Bronchial epithelial cell (primary cell): ENCODE results near the gene ZBTB17. TPM values are rescaled to one million over a fixed set of nuclear protein-coding genes. Genes with fewer than 3 reads are reported as not detected.

Source experiments
- DNase-seq: peaks from one replicate; pipeline ENCODE4 v3.0.0-alpha.2; 2010; ENCODE audit warnings: low read depth
- FAIRE-seq: peaks from 2 replicates; lab custom pipeline; 2011; peaks lifted over from hg19 to GRCh38; lab: Jason Lieb, UNC
- H3K27me3 ChIP-seq: 2 replicates; pipeline ENCODE4 v1.5.1; 2011; ENCODE audit warnings: low read length; ENCODE audit not compliant: control insufficient read depth, insufficient read depth
- H3K36me3 ChIP-seq: 2 replicates; pipeline ENCODE4 v1.5.1; 2011; ENCODE audit warnings: low read length; ENCODE audit not compliant: control insufficient read depth, insufficient read depth
- H3K4me3 ChIP-seq: 2 replicates; pipeline ENCODE4 v1.5.1; 2011; ENCODE audit warnings: mild to moderate bottlenecking, low read depth, low read length, control low read depth
- CTCF ChIP-seq: IDR thresholded peaks from 2 replicates; pipeline ENCODE4 v1.5.1; 2011; ENCODE audit warnings: mild to moderate bottlenecking, moderate library complexity, low read length, control low read depth, inconsistent platforms; ENCODE audit not compliant: insufficient read depth, severe bottlenecking
- total RNA-seq: library from RNA; depleted of rRNA; stranded (reverse); fragments of >200 nt; gene quantifications from 2 replicates; pipeline ENCODE4 v1.2.1, GENCODE V29; 2014

ZBTB17 gene
- total RNA-seq, 1 donor from 2014 or later, result 33.7 TPM

- Histone ChIP-seq H3K4me3 (no peak overlapping the region), H3K27me3 (no peaks in the 10 kb centered on the region), H3K36me3 (peaks cover 16% of the 10 kb centered on the region)
- DNase-seq, result no peak
- FAIRE-seq, result no peak
- TF ChIP-seq CTCF, result no peak
These were observed 2.1 kb downstream of the ZBTB17 start for GRCh38 chr1:15973772-15974171.

- no peak for TF ChIP-seq CTCF
- DNase-seq, result no peak
- peaks cover 21% of the 10 kb centered on the region for H3K36me3 ChIP-seq
- no peak overlapping the region for H3K4me3 ChIP-seq
- no peak for FAIRE-seq
- H3K27me3 ChIP-seq, result no peaks in the 10 kb centered on the region
These were observed 3.5 kb downstream of the ZBTB17 start for GRCh38 chr1:15972409-15972808.

GRCh38 chr1:15970911-15971310 is 5.0 kb downstream of the ZBTB17 start:
- DNase-seq, result no peak
- no peak for FAIRE-seq
- no peak for TF ChIP-seq CTCF
- H3K27me3 ChIP-seq, result no peaks in the 10 kb centered on the region
- H3K36me3 ChIP-seq, result peaks cover 21% of the 10 kb centered on the region
- no peak overlapping the region for H3K4me3 ChIP-seq

GRCh38 chr1:15969321-15969880 is 6.5 kb downstream of the ZBTB17 start:
- peaks cover 21% of the 10 kb centered on the region for H3K36me3 ChIP-seq
- no peak for TF ChIP-seq CTCF
- no peak for FAIRE-seq

DNA sequence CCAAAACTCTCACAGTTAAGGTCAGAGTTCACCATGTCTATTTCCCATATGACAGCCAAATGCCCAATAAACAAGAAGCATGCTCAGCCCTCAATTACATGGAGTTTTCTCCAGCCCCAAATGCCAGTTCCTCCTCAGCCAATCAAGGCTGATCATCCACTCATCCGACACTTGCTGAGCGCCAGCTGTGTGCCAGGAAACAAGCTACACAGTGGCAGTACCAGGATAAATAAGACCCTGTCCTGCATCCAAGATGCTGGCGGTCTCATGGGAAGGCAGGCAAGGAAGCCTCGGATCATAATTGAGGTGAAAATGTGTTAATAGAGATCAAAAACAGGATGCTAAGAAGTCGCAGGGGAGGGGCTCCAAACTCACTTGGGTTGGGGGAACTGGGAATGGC is 7.7 kb downstream of the ZBTB17 start:
- Histone ChIP-seq H3K4me3 (no peak overlapping the region), H3K36me3 (peaks cover 19% of the 10 kb centered on the region), H3K27me3 (no peaks in the 10 kb centered on the region)
- DNase-seq, result no peak
- no peak for TF ChIP-seq CTCF
- FAIRE-seq, result no peak

More at GRCh38 chr1:15969321-15969880, 6.5 kb downstream of the ZBTB17 start:
- no peak for DNase-seq
- no peak overlapping the region for H3K4me3 ChIP-seq
- H3K27me3 ChIP-seq, result no peaks in the 10 kb centered on the region

DNA sequence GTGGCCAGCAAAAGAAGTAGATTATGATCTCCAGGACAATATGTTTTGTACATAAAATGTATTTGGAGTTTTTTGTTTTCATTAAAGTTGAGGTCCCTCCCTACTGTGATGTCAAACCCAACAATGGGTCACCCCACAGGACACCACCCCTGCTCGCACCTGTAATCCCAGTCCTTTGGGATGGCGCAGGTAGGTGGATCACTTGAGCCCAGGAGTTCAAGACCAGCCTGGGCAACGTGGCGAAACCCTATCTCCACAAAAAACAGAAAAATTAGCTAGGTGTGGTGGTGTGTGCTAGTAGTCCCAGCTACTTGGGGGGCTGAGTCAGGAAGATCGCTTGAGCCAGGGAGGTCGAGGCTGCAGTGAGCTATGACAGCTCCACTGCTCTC is 9.0 kb downstream of the ZBTB17 start:
- Histone ChIP-seq H3K4me3 (no peak overlapping the region), H3K27me3 (no peaks in the 10 kb centered on the region), H3K36me3 (peaks cover 12% of the 10 kb centered on the region)
- TF ChIP-seq CTCF, result no peak
- DNase-seq (no peak), FAIRE-seq (no peak)
